HG02885 (cell line): Measurements from ENCODE around the gene RXRA.

Experiments
- ATAC-seq: cut with Tn5 transposase; IDR thresholded peaks from one replicate; pipeline ENCODE4 v1.9.1; 2021; ENCODE audit warnings: mild to moderate bottlenecking; ENCODE audit not compliant: unreplicated experiment, poor library complexity

RXRA gene

GRCh38 chr9:134348404-134349155, 22.3 kb downstream of the RXRA start:
- no peak for ATAC-seq

GRCh38 chr9:134349936-134350335, 23.7 kb downstream of the RXRA start:
- ATAC-seq: no peak

- no peak for ATAC-seq
Observed at GRCh38 chr9:134350416-134350994, 24.2 kb downstream of the RXRA start.

- no peak for ATAC-seq
Observed at GRCh38 chr9:134351606-134352176, 25.4 kb downstream of the RXRA start.

GRCh38 chr9:134352247-134352933, 26.1 kb downstream of the RXRA start:
- ATAC-seq: no peak

- no peak for ATAC-seq
Observed at GRCh38 chr9:134353539-134353938, 27.3 kb downstream of the RXRA start.

GRCh38 chr9:134355158-134355557, 28.9 kb downstream of the RXRA start:
- no peak for ATAC-seq

- ATAC-seq: no peak
Observed at GRCh38 chr9:134355561-134356279, 29.5 kb downstream of the RXRA start.

GRCh38 chr9:134356496-134357470, 30.5 kb downstream of the RXRA start:
- ATAC-seq: no peak

GRCh38 chr9:134357631-134358025, 31.4 kb downstream of the RXRA start:
- no peak for ATAC-seq

GRCh38 chr9:134358026-134358661, 31.9 kb downstream of the RXRA start:
- no peak for ATAC-seq

- no peak for ATAC-seq
Observed at GRCh38 chr9:134358662-134359319, 32.5 kb downstream of the RXRA start.

GRCh38 chr9:134359493-134360179, 33.4 kb downstream of the RXRA start:
- no peak for ATAC-seq

- no peak for ATAC-seq
Observed at GRCh38 chr9:134360180-134360759, 34.0 kb downstream of the RXRA start.

- no peak for ATAC-seq
Observed at GRCh38 chr9:134360897-134361296, 34.6 kb downstream of the RXRA start.

- no peak for ATAC-seq
Observed at GRCh38 chr9:134361426-134361825, 35.2 kb downstream of the RXRA start.

- no peak for ATAC-seq
Observed at GRCh38 chr9:134361843-134362414, 35.7 kb downstream of the RXRA start.
